Endothelial cell (in vitro differentiated cells): ENCODE measurements around the gene ARL16. TPM values are rescaled to one million over a fixed set of nuclear protein-coding genes. Genes with fewer than 3 reads are reported as not detected.

Experiments used
- DNase-seq: peaks from one replicate; pipeline ENCODE4 v3.0.0; 2021; ENCODE audit warnings: low spot score
- H3K27ac Mint-ChIP-seq: one replicate; pipeline ENCODE4 v1.8.0; 2021; ENCODE audit warnings: mixed read lengths, inconsistent platforms; ENCODE audit not compliant: unreplicated experiment
- H3K27me3 Mint-ChIP-seq: one replicate; pipeline ENCODE4 v1.8.0; 2021; ENCODE audit warnings: mild to moderate bottlenecking, moderate library complexity, mixed read lengths, inconsistent platforms; ENCODE audit not compliant: unreplicated experiment
- H3K36me3 Mint-ChIP-seq: one replicate; pipeline ENCODE4 v1.8.0; 2021; ENCODE audit warnings: mild to moderate bottlenecking, low read depth, mixed read lengths, inconsistent platforms; ENCODE audit not compliant: unreplicated experiment
- H3K4me1 Mint-ChIP-seq: one replicate; pipeline ENCODE4 v1.8.0; 2021; ENCODE audit warnings: mild to moderate bottlenecking, mixed read lengths, inconsistent platforms; ENCODE audit not compliant: unreplicated experiment
- H3K4me3 Mint-ChIP-seq: one replicate; pipeline ENCODE4 v1.8.0; 2021; ENCODE audit warnings: mild to moderate bottlenecking, mixed read lengths, inconsistent platforms; ENCODE audit not compliant: unreplicated experiment
- H3K9me3 Mint-ChIP-seq: one replicate; pipeline ENCODE4 v1.8.0; 2021; ENCODE audit warnings: mixed read lengths, inconsistent platforms; ENCODE audit not compliant: unreplicated experiment
- total RNA-seq: library from RNA; stranded (reverse); fragmentation: NEBNext Ultra II Directional; extraction: Animal tissue kit (Norgen Biotek cat#: 25700); gene quantifications from one replicate; pipeline ENCODE4 v1.2.1, GENCODE V29; 2021; ENCODE audit not compliant: unreplicated experiment
- TF ChIP-seq, protein P1 (sequence below): fragments of 200-600 bp; sonication (generic); IDR thresholded peaks from one replicate; pipeline ENCODE4 v1.5.0; 2021; ENCODE audit warnings: antibody characterized with exemption; ENCODE audit not compliant: unreplicated experiment

ARL16 gene
- total RNA-seq, 1 donor from 2014 or later: 54.0 TPM

DNA sequence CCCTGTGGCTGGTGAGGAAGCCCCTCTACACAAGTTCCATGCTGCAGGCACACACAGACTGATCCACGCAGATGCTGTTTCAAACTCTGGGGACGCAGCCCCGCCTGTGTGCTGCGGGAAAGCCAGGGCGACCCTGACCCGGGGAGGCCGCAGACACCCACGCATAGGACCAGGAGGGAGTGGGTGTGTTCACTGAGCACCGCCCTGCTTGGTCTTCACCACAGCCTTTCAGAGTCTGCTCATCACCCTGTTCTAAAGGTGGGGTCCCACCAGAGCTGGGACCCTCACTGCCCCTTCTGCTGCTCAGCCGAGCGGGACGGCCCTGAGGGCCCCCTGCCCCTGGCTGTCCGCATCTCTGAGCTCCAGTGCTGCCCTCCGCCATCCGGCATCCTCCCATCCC is 39.1 kb downstream of the ARL16 start:
- TF ChIP-seq, protein P1, sequence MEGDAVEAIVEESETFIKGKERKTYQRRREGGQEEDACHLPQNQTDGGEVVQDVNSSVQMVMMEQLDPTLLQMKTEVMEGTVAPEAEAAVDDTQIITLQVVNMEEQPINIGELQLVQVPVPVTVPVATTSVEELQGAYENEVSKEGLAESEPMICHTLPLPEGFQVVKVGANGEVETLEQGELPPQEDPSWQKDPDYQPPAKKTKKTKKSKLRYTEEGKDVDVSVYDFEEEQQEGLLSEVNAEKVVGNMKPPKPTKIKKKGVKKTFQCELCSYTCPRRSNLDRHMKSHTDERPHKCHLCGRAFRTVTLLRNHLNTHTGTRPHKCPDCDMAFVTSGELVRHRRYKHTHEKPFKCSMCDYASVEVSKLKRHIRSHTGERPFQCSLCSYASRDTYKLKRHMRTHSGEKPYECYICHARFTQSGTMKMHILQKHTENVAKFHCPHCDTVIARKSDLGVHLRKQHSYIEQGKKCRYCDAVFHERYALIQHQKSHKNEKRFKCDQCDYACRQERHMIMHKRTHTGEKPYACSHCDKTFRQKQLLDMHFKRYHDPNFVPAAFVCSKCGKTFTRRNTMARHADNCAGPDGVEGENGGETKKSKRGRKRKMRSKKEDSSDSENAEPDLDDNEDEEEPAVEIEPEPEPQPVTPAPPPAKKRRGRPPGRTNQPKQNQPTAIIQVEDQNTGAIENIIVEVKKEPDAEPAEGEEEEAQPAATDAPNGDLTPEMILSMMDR: no peak
- peaks cover 21% of the 10 kb centered on the region for H3K27me3 Mint-ChIP-seq
- H3K9me3 Mint-ChIP-seq: no peaks in the 10 kb centered on the region
- H3K4me3 Mint-ChIP-seq: no peak overlapping the region
- DNase-seq: no peak
- H3K4me1 Mint-ChIP-seq: no peaks in the 10 kb centered on the region
- H3K36me3 Mint-ChIP-seq: peaks cover 3% of the 10 kb centered on the region
- H3K27ac Mint-ChIP-seq: no peak overlapping the region

DNA sequence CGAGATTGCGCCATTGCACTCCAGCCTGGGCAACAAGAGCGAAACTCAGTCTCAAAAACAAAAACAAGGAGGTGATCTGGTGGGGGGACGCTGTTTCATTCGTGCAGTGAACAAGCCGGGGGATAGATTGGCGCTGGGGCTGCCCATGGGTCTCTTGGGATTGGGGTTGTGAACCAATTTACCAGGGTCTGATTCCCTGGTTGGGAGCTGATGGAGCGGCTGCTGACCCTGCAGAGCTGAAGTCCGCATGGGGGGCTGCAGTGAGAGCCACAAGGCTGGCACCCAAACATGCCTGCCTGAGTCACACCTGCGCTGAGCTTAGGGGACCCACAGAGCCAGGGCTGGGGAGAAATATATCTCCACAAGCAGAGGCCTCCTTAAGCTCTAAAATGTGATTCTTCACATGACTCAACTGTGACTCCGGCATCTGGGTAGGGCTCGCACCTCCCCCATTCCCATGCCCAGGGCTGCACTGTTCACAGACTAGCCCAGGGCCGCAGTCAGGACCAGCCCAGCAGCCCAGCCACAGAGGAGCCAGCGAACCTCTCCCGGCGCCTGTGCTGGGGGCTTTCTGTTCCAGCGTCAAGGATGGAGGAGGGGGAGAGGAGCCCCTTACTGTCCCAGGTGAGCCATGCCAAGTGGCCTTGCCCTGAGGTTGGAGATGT is 41.6 kb downstream of the ARL16 start:
- Mint-ChIP-seq H3K4me3 (no peak overlapping the region), H3K27ac (no peak overlapping the region), H3K36me3 (peaks cover 3% of the 10 kb centered on the region), H3K4me1 (no peaks in the 10 kb centered on the region), H3K27me3 (peaks cover 13% of the 10 kb centered on the region), H3K9me3 (no peaks in the 10 kb centered on the region)
- TF ChIP-seq, protein P1: no peak
- DNase-seq: no peak

DNA sequence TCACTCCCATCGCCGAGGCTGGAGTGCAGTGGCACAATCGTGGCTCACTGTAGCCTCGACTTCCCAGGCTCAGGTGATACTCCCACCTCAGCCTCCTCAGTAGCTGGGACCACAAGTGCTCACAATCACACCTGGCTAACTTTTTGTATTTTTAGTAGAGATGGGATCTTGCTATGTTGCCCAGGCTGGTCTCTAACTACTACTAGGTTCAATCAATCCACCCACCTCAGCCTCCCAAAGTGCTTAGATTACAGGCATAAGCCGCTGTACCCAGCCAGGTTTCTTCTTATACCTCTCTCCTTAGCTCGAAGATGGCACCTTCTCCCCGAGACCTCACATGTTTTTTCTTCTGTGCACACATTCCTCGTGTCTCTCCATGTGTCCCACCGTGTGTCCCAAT is 43.6 kb downstream of the ARL16 start:
- peaks cover 10% of the 10 kb centered on the region for H3K27me3 Mint-ChIP-seq
- TF ChIP-seq, protein P1: no peak
- no peak for DNase-seq
- H3K9me3 Mint-ChIP-seq: no peaks in the 10 kb centered on the region
- no peak overlapping the region for H3K27ac Mint-ChIP-seq
- H3K36me3 Mint-ChIP-seq: peaks cover 9% of the 10 kb centered on the region
- H3K4me3 Mint-ChIP-seq: no peak overlapping the region
- peaks cover 10% of the 10 kb centered on the region for H3K4me1 Mint-ChIP-seq

DNA sequence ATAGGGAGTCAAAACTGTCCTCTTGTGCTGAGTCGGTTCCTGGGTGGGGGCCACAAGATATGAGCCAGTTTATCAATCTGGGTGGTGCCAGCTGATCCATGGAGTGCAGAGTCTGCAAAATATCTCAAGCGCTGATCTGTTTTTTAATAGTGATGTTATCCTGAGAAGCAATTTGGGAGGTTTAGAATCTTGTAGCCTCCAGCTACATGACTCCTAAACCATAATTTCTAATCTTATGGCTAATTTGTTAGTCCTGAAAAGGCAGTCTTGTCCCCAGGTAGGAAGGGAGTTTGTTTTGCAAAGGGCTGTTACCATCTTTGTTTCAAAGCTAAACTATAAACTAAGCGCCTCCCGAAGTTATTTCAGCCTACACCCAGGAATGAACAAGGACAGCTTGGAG is 44.9 kb downstream of the ARL16 start:
- no peak for DNase-seq
- TF ChIP-seq, protein P1: no peak
- Mint-ChIP-seq H3K27me3 (peaks cover 7% of the 10 kb centered on the region), H3K4me3 (peak overlapping the region; percentile 1), H3K27ac (peak overlapping the region; percentile 11), H3K36me3 (peaks cover 9% of the 10 kb centered on the region), H3K4me1 (peaks cover 10% of the 10 kb centered on the region), H3K9me3 (no peaks in the 10 kb centered on the region)

DNA sequence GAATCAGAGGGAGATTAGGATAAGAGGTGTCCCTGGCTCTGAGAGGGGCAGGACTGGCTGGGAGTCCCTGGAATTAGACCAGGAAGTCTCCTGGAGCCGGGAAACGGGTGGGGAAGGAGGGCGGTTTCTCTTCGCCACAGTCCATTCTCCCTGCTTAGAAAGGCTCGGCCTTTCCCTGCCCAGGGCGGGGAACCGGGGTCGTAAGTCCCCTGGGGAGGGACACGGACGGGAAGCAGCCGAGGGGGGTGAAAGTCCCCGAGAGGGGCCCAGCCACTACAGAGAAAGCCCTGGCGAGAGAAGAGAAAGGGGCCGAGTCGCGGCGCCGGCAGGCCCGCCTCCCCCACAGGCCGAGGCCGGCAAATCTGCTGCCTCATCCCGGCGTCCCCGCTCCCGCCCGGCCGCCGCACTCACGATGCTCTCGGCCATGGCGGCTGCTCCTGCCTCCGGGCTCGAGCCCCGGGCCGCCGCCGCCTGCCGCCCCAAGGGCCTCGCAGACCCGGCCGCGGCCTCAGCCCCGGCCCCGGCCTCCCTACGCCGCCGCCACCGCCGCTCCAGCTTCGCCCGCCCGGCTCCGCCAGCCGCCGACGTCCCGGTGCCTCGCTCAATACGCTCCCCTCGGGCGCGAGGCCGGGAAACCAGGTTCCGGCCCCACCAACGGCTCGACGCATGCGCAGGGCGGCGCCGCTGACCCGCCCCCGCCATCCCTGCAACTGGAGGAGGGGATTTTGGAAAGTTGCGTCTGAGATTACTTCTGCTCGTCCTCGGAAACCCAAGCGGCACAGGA is 46.9 kb downstream of the ARL16 start, which contains the start of the genes NPLOC4 and TSPAN10:
Gene NPLOC4 (minus strand): TSS at position 608 of the 784 bp plus-strand sequence. CDS start 182 bp downstream, at position 426.
Gene TSPAN10 (plus strand): TSS at position 692 of the 784 bp plus-strand sequence. CDS start 5,217 bp downstream, outside the sequence.
- peak within 1 kb of the TSS; percentile 99 for H3K4me3 Mint-ChIP-seq
- H3K36me3 Mint-ChIP-seq: peaks cover 9% of the 10 kb centered on the region
- peaks cover 8% of the 10 kb centered on the region for H3K27me3 Mint-ChIP-seq
- H3K4me1 Mint-ChIP-seq: peaks cover 14% of the 10 kb centered on the region
- TF ChIP-seq, protein P1: no peak
- no peaks in the 10 kb centered on the region for H3K9me3 Mint-ChIP-seq
- DNase-seq: peak; percentile 94
- peak within 1 kb of the TSS; percentile 99 for H3K27ac Mint-ChIP-seq
